Measurements from ENCODE around the gene NR2F2.

The NR2F2 gene

DNA sequence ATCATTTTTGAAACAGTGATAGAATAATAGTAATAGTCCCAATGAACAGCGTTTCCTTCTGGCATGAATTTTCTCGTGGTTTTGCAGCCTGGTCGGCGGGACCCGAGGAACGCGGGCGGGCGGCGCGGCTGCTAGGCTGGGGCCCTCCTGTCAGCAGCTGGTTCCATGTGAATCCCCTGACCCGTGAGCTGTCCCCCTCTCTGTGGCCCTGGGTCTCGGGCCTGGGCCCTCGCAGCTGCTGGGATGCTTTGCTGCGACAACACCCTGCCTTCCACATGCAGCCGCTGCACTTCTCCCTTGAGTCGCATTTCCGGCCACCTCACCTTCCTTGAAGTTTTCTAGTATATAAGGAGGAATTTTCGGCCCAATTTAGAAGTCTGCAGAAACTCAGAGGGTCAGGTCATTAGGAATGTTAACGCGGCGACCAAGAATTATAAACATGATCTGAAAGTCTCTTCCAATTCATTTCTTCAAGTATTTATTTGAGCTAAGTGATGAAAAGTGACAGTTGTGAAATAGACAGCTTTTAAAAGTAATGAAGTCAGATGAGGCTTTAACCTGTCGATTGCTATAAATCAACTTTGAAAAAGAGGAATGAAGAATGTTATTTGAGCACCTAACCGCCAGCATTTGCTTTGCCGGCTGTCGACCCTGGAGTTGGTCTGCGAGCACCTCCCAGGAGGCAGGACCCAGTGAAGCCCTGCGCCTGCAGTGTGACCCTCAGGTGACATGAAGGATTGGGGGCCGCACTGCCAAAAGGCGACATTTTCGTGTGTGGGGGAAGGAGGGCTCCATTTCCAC lies 27.7 kb downstream of the NR2F2 start:
- TF ChIP-seq, protein P1, sequence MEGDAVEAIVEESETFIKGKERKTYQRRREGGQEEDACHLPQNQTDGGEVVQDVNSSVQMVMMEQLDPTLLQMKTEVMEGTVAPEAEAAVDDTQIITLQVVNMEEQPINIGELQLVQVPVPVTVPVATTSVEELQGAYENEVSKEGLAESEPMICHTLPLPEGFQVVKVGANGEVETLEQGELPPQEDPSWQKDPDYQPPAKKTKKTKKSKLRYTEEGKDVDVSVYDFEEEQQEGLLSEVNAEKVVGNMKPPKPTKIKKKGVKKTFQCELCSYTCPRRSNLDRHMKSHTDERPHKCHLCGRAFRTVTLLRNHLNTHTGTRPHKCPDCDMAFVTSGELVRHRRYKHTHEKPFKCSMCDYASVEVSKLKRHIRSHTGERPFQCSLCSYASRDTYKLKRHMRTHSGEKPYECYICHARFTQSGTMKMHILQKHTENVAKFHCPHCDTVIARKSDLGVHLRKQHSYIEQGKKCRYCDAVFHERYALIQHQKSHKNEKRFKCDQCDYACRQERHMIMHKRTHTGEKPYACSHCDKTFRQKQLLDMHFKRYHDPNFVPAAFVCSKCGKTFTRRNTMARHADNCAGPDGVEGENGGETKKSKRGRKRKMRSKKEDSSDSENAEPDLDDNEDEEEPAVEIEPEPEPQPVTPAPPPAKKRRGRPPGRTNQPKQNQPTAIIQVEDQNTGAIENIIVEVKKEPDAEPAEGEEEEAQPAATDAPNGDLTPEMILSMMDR (IDR thresholded peaks at IDR 0.05; ENCODE audit: insufficient read depth, missing control alignments) = no peak
- DNase-seq (ENCODE audit: insufficient read length, low spot score) (no peak), FAIRE-seq (no peak)

DNA sequence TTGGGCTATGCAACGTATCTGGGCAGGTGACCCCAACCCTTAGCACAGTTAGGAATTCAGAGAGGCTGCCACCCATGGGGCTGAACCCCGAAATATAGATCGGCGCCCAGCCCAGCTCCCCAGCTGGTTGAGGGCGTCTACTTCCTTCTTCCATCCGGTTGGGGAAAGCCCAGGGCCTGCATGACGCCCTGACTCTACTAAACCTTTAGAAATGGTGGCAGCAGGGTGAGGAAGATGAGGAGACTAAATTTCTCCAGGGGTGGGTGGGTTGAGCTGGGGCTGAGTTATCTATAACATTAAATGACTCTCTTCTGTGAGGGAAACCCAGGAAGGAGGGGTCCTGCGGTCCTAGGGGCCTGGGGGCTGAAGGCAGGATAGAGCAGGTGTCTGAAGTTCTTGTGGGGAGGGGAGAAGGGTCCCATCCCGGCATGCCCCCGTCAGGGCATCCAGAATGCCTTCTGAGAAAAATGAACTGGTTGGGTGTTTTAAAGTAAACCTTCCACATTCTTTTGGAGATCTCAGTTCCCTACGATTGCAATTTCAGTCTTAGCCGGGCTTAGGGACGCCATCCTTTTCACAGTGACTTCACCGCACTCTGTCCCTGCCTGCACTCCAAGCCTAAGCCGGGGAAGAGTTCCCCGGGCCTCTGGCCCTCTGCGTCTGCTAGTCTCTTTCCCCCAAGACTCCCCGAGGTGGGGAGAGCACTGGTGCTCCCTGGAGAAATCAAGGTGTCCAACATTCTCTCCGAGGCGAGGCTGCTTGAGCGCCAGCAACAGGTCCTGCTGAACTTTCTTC lies 28.5 kb downstream of the NR2F2 start:
- DNase-seq (ENCODE audit: insufficient read length, low spot score) (no peak), FAIRE-seq (no peak)
- TF ChIP-seq, protein P1 (IDR thresholded peaks at IDR 0.05; ENCODE audit: insufficient read depth, missing control alignments) = no peak

DNA sequence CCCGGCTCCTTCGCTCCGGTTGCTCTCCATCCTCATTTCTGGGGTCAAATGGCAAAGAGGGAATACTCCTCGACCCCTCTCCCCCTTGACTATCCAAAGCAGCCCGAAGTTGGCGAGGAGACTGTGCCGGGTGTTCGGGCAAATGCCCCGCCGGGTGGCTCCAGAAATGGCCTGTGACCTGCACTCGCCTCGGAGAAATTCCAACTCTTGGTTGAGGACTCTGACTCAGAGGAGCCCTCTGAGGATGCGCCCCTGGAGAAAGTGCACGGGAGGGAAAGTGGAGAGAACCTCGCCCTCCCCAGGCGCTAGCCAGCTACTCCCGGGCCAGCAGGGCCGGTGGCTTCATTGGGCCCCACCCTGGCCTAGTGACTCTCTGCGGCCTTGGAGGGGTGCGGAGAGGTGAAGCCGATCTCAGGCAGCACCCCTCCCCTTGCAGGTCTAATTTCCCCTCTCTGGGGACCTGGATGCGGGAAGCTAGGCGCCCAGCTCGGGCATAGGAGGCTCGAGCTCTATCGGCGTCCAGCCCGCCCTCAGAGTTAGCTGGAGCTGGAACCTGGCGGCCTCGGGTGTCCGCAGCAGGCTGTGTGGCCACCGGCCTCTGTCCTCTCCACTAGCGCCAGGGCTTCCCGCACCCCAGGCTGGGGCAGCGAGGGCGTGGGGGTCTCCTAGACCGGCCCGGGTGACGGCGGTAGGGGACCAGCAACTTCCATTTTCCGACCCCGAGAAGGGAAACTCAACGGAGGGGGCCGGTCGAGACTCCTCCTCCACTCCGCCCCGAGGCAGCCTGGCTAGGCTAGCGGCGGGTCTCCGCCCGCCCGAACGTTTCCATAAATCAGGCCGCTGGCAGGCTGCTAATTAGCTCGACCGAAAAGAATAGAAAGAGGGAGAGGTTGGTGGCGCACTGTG lies 29.4 kb downstream of the NR2F2 start:
- TF ChIP-seq, protein P1 (IDR thresholded peaks at IDR 0.05; ENCODE audit: insufficient read depth, missing control alignments) = no peak
- FAIRE-seq (no peak), DNase-seq (ENCODE audit: insufficient read length, low spot score) (no peak)

- no peak for DNase-seq (ENCODE audit: insufficient read length, low spot score)
Observed at GRCh38 chr15:96360581-96361308, 30.2 kb downstream of the NR2F2 start.

DNA sequence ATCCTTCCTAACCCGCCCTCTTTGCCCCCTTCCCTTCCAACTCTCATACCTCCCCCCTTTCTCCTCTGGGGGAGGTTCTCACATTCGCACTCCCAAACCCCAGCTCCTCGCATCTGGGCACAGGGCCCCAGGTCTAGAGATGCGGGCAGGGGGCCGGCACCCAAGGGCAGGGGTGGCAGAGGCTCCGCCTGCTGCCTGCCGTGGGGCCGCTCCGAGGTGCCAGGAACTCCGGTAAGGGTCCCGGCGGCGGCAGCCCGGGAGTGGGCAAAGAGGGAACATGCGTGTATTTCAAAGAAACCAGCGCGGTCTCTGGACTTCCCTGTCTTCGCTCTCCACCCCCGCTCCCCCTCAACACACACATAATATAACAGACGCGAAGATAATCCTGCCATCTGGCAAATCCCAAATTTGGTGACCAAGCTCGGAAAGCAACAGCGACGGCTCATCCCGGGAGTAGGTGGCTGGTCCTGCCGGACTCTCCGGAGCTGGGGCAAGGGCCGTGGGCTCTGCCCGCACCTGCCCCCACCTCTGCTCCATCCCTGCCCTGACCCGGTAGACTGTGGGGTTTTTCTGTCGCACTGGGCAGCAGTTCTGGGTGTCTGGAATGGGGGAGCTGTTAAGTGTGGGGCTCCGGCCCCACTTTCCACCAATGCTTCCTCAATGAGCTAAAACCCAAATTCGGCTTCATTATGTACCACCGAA lies 31.0 kb downstream of the NR2F2 start:
- DNase-seq (ENCODE audit: insufficient read length, low spot score) (no peak), FAIRE-seq (no peak)
- TF ChIP-seq, protein P1 (IDR thresholded peaks at IDR 0.05; ENCODE audit: insufficient read depth, missing control alignments) = no peak

More at GRCh38 chr15:96360581-96361308, 30.2 kb downstream of the NR2F2 start:
- FAIRE-seq = no peak
- TF ChIP-seq, protein P1 (IDR thresholded peaks at IDR 0.05; ENCODE audit: insufficient read depth, missing control alignments) = no peak

Data from D721Med (cell line).